ENCODE data around the gene CHST8.
A peak's percentile ranks its signal among the peaks of the same experiment; 100 is the strongest.

Gene CHST8

DNA sequence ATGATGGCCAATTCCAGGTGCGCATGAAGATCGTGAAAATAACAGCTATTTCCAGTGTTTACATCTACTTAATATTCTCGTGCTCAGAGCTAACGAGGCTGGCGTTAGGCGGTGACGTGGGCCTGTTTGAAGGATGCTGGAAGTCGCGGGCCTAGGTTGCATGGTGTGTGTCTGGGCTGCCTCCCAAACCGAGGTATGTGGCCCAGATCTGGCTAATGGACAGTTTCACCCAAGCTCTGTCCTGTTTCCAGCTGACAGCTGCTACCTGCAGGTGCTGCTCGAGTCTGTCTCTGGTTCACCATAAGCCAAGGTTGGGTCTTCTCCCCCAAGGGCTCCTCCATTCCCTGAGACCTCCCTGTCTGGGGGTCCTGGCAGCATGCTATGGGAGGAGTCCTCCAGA, 134.4 kb downstream of the CHST8 start:
- no peak overlapping the region for H3K4me3 ChIP-seq (replicated peaks; ENCODE audit: low read depth, low read length)
- no peak for TF ChIP-seq CTCF (IDR thresholded peaks at IDR 0.05; ENCODE audit: low read depth, low read length, missing control alignments)
- DNase-seq (ENCODE audit: extremely low read depth, low read depth), result no peak

- H3K4me3 ChIP-seq (replicated peaks; ENCODE audit: low read depth, low read length), result no peak overlapping the region
- no peak for DNase-seq (ENCODE audit: extremely low read depth, low read depth)
These were observed 136.8 kb downstream of the CHST8 start for GRCh38 chr19:33758541-33759013.

DNA sequence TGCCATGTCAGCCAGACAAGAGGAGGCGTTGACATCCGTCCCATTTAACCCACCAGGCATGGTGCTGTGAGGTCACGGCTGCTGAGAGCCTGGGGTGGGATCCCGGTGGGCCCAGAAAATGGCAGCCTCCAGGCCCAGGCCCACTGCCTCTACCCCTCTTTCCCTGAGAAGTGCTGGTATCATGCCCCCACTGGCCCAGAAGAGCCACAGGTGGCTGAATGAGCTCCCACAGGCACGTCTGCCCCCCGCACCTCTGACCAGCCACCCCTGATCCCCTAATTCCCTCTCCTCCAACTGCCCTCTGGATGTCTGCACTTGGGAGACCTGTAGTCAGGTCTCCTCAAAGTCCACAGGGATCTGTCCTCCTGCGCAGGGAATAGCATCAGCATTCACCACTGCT, 137.6 kb downstream of the CHST8 start:
- DNase-seq (ENCODE audit: extremely low read depth, low read depth), result no peak
- no peak overlapping the region for H3K4me3 ChIP-seq (replicated peaks; ENCODE audit: low read depth, low read length)
- no peak for TF ChIP-seq CTCF (IDR thresholded peaks at IDR 0.05; ENCODE audit: low read depth, low read length, missing control alignments)

More at GRCh38 chr19:33758541-33759013, 136.8 kb downstream of the CHST8 start:
- TF ChIP-seq CTCF (IDR thresholded peaks at IDR 0.05; ENCODE audit: low read depth, low read length, missing control alignments), result no peak

- TF ChIP-seq CTCF (IDR thresholded peaks at IDR 0.05; ENCODE audit: low read depth, low read length, missing control alignments), result no peak
- H3K4me3 ChIP-seq (replicated peaks; ENCODE audit: low read depth, low read length), result no peak overlapping the region
- no peak for DNase-seq (ENCODE audit: extremely low read depth, low read depth)
These were observed 142.0 kb downstream of the CHST8 start for GRCh38 chr19:33763633-33764371.

- DNase-seq (ENCODE audit: extremely low read depth, low read depth), result no peak
- H3K4me3 ChIP-seq (replicated peaks; ENCODE audit: low read depth, low read length), result no peak overlapping the region
- no peak for TF ChIP-seq CTCF (IDR thresholded peaks at IDR 0.05; ENCODE audit: low read depth, low read length, missing control alignments)
These were observed 144.9 kb downstream of the CHST8 start for GRCh38 chr19:33766623-33767022.

GRCh38 chr19:33767898-33768413, 146.2 kb downstream of the CHST8 start:
- no peak overlapping the region for H3K4me3 ChIP-seq (replicated peaks; ENCODE audit: low read depth, low read length)
- TF ChIP-seq CTCF (IDR thresholded peaks at IDR 0.05; ENCODE audit: low read depth, low read length, missing control alignments), result peak; percentile 38
- no peak for DNase-seq (ENCODE audit: extremely low read depth, low read depth)

All from HFF-Myc (cell line).